HG03378 (cell line): Measurements from ENCODE around the gene PKD2.
"Not testable (repeated sequence)": the region's sequence is repeated elsewhere in the genome, so short reads cannot be mapped to it uniquely, and the experiment has no call there.

Source experiments
- ATAC-seq: cut with Tn5 transposase; IDR thresholded peaks from one replicate; pipeline ENCODE4 v1.9.1; 2021; ENCODE audit warnings: mild to moderate bottlenecking, moderate library complexity; ENCODE audit not compliant: unreplicated experiment

PKD2 gene

GRCh38 chr4:88109123-88109881, 101.9 kb downstream of the PKD2 start:
- no peak for ATAC-seq

DNA sequence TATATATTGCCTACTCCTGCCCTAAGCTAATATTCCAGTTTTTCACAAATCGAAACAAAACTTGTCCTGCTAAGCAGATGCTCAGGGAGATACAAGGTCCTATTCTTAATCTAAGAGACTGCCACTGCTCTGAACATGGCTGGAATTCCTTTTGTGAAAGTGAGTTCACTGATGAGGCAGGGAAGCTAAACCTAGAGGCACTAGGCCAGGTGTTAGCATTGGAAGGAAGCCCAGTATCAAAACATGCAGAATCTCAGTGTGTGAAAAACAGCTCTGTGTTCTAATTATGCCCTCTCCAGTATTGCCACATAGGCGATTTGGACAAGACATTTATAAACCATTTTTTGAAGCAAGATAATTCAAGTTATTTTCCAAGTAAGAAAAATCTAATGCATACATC, 103.4 kb downstream of the PKD2 start:
- no peak for ATAC-seq

DNA sequence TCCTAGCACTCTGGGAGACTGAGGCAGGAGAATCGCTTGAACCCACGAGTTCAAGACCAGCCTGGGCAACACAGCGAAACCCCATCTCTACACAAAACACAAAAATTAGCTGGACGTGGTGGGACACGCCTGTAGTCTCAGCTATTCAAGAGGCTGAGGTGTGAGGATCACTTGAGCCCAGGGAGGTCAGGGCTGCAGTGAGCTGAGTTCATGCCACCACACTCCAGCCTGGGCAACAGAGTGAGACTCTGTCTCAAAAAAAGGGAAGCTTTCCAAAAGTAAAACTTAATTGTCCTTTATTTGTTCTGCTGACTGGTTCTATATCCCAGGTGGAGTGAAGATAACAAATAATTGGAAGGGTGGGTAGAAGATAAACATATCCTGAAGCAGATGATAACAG, 105.4 kb downstream of the PKD2 start:
- no peak for ATAC-seq

GRCh38 chr4:88115587-88115986, 108.2 kb downstream of the PKD2 start:
- ATAC-seq = no peak

GRCh38 chr4:88119943-88120342, 112.5 kb downstream of the PKD2 start:
- no peak for ATAC-seq

- ATAC-seq = not testable (repeated sequence)
Measured at GRCh38 chr4:88122260-88122659, 114.8 kb downstream of the PKD2 start.
